Mesothelial cell of epicardium (in vitro differentiated cells): ENCODE measurements around the gene SOX9. TPM values are rescaled to one million over a fixed set of nuclear protein-coding genes. Genes with fewer than 3 reads are reported as not detected.
A peak's percentile ranks its signal among the peaks of the same experiment; 100 is the strongest.

Experiments
- DNase-seq, 2 experiments: peaks; one replicate each; pipeline ENCODE4 v3.0.0; 2021; ENCODE audit warnings: low spot score in 2 of 2; ENCODE audit not compliant: unreplicated experiment in 2 of 2
- H3K27ac Mint-ChIP-seq: 2 replicates; pipeline ENCODE4 v1.8.0; 2021; ENCODE audit warnings: mixed read lengths
- H3K27me3 Mint-ChIP-seq: 2 replicates; pipeline ENCODE4 v1.8.0; 2021; ENCODE audit warnings: low read depth, mixed read lengths
- H3K36me3 Mint-ChIP-seq: 2 replicates; pipeline ENCODE4 v1.8.0; 2021; ENCODE audit warnings: mixed read lengths
- H3K4me1 Mint-ChIP-seq: 2 replicates; pipeline ENCODE4 v1.8.0; 2021; ENCODE audit warnings: mixed read lengths
- H3K4me3 Mint-ChIP-seq: 2 replicates; pipeline ENCODE4 v1.8.0; 2021; ENCODE audit warnings: mild to moderate bottlenecking, moderate library complexity, mixed read lengths
- H3K9me3 Mint-ChIP-seq: 2 replicates; pipeline ENCODE4 v1.8.0; 2021; ENCODE audit warnings: mixed read lengths
- total RNA-seq: library from RNA; stranded (reverse); gene quantifications from 3 replicates; pipeline ENCODE4 v1.2.1, GENCODE V29; 2021
- TF ChIP-seq, protein P1 (sequence below): fragments of 200-600 bp; sonication (generic); IDR thresholded peaks from one replicate; pipeline ENCODE4 v1.5.0; 2021; ENCODE audit warnings: antibody characterized with exemption; ENCODE audit not compliant: unreplicated experiment

Gene SOX9
- 43.2 to 47.8 TPM (median 47.1 TPM) in 3 replicates for total RNA-seq

DNA sequence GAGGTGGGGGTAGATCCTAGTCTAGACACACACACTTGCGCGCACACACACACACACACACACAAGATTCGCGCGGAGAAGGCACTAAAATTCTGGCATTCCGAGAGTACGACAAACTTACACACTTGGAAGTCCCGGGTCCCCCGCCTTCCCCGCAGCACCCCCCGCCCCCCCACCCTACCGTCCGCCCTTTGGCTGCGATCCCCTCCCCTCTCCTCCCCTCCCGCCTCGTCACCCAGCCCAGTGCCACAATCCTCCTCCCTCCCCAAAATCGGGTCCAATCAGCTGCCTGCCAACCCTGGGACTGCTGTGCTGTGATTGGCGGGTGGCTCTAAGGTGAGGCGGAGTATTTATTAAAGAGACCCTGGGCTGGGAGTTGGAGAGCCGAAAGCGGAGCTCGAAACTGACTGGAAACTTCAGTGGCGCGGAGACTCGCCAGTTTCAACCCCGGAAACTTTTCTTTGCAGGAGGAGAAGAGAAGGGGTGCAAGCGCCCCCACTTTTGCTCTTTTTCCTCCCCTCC lies at the start of gene SOX9:
Gene SOX9 (plus strand): TSS at position 379 of the 522 bp plus-strand sequence. CDS start 372 bp downstream, outside the sequence.
- H3K27me3 Mint-ChIP-seq = peaks cover 56% of the 10 kb centered on the region
- no peaks in the 10 kb centered on the region for H3K9me3 Mint-ChIP-seq
- peaks cover 71% of the 10 kb centered on the region for H3K4me1 Mint-ChIP-seq
- TF ChIP-seq, protein P1, sequence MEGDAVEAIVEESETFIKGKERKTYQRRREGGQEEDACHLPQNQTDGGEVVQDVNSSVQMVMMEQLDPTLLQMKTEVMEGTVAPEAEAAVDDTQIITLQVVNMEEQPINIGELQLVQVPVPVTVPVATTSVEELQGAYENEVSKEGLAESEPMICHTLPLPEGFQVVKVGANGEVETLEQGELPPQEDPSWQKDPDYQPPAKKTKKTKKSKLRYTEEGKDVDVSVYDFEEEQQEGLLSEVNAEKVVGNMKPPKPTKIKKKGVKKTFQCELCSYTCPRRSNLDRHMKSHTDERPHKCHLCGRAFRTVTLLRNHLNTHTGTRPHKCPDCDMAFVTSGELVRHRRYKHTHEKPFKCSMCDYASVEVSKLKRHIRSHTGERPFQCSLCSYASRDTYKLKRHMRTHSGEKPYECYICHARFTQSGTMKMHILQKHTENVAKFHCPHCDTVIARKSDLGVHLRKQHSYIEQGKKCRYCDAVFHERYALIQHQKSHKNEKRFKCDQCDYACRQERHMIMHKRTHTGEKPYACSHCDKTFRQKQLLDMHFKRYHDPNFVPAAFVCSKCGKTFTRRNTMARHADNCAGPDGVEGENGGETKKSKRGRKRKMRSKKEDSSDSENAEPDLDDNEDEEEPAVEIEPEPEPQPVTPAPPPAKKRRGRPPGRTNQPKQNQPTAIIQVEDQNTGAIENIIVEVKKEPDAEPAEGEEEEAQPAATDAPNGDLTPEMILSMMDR = no peak
- DNase-seq = peak in 1 of 2 experiments; percentile 77
- peaks cover 11% of the 10 kb centered on the region for H3K36me3 Mint-ChIP-seq
- peak within 1 kb of the TSS; percentile 97 for H3K27ac Mint-ChIP-seq
- peak within 1 kb of the TSS; percentile 99 for H3K4me3 Mint-ChIP-seq

DNA sequence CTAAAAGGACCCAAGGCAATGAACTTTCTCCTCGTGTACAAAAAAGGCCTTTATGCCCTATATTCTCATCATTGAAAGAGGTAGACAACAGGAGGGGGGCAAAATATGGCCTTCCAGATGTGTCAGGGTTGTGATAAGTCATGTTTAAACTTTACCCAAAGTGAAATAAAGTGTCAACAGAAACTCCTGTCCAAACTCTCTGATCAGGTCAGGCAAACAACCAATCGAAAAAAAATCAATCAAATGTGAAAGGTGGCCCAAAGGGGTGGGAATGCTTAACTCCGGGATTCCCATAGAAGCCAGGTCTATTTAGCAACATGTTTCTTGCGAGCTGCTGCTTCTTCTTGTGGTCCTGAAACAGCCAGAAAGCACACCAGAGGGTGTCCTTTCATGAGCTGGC lies 49.5 kb upstream of the SOX9 start:
- TF ChIP-seq, protein P1 = no peak
- Mint-ChIP-seq H3K27me3 (no peaks in the 10 kb centered on the region), H3K4me1 (peaks cover 9% of the 10 kb centered on the region), H3K36me3 (no peaks in the 10 kb centered on the region), H3K9me3 (peaks cover 2% of the 10 kb centered on the region), H3K27ac (no peak overlapping the region), H3K4me3 (no peak overlapping the region)
- no peak for DNase-seq

- Mint-ChIP-seq H3K36me3 (no peaks in the 10 kb centered on the region), H3K27me3 (no peaks in the 10 kb centered on the region), H3K9me3 (no peaks in the 10 kb centered on the region), H3K4me3 (no peak overlapping the region), H3K4me1 (peaks cover 22% of the 10 kb centered on the region), H3K27ac (no peak overlapping the region)
- DNase-seq = no peak
- TF ChIP-seq, protein P1 = no peak
Observed at GRCh38 chr17:72075995-72076677, 44.7 kb upstream of the SOX9 start.

DNA sequence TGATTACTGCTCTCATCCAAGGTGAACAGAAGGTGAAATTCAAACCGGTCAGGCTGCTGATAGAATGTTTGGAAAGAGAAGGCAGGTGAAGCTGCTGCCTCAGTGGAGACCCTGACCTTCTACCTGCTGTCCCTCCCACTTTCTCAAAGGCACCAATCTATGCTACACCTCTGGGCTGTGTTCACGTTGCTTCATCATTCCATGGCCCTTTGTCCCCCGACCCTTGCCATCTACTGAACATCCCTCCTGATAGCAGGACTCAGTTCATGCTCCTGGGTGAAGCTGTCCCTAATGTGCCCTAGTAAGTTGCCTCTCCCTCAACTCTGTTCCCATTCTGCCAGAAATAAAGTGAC lies 44.2 kb upstream of the SOX9 start:
- no peak for DNase-seq
- Mint-ChIP-seq H3K36me3 (no peaks in the 10 kb centered on the region), H3K27ac (no peak overlapping the region), H3K27me3 (no peaks in the 10 kb centered on the region), H3K4me3 (no peak overlapping the region), H3K4me1 (peaks cover 22% of the 10 kb centered on the region), H3K9me3 (peaks cover 3% of the 10 kb centered on the region)
- TF ChIP-seq, protein P1 = no peak

- DNase-seq = no peak
Observed at GRCh38 chr17:72077326-72077960, 43.4 kb upstream of the SOX9 start.

More at GRCh38 chr17:72077326-72077960, 43.4 kb upstream of the SOX9 start:
- Mint-ChIP-seq H3K4me3 (no peak overlapping the region), H3K9me3 (peaks cover 3% of the 10 kb centered on the region), H3K27ac (no peak overlapping the region), H3K4me1 (peaks cover 22% of the 10 kb centered on the region), H3K36me3 (no peaks in the 10 kb centered on the region), H3K27me3 (peaks cover 4% of the 10 kb centered on the region)
- TF ChIP-seq, protein P1 = no peak
